Retinal pigment epithelial cell (primary cell): Measurements from ENCODE around the gene ADSS1.

Source experiments
- DNase-seq: peaks from one replicate; pipeline ENCODE4 v3.0.0-alpha.2; 2010; ENCODE audit warnings: low read depth
- H3K4me3 ChIP-seq: 2 replicates; pipeline ENCODE4 v1.5.1; 2011; ENCODE audit warnings: mild to moderate bottlenecking, low read length, control low read depth, moderate library complexity
- CTCF ChIP-seq: conservative IDR thresholded peaks from 2 replicates; pipeline ENCODE4 v1.5.1; 2011; ENCODE audit warnings: low read depth, low read length, control low read depth, inconsistent platforms

The ADSS1 gene

GRCh38 chr14:104739026-104739425, 15.0 kb downstream of the ADSS1 start:
- H3K4me3 ChIP-seq = no peak overlapping the region
- no peak for TF ChIP-seq CTCF
- no peak for DNase-seq

GRCh38 chr14:104739546-104740516, 15.8 kb downstream of the ADSS1 start:
- no peak for DNase-seq
- no peak overlapping the region for H3K4me3 ChIP-seq
- no peak for TF ChIP-seq CTCF

- no peak overlapping the region for H3K4me3 ChIP-seq
- DNase-seq = no peak
- TF ChIP-seq CTCF = no peak
These were observed 17.2 kb downstream of the ADSS1 start for GRCh38 chr14:104741108-104741802.

- H3K4me3 ChIP-seq = no peak overlapping the region
- DNase-seq = no peak
- no peak for TF ChIP-seq CTCF
These were observed 17.8 kb downstream of the ADSS1 start for GRCh38 chr14:104741803-104742251.

GRCh38 chr14:104742586-104743455, 18.8 kb downstream of the ADSS1 start:
- DNase-seq = no peak
- H3K4me3 ChIP-seq = no peak overlapping the region
- TF ChIP-seq CTCF = no peak

- TF ChIP-seq CTCF = no peak
- no peak overlapping the region for H3K4me3 ChIP-seq
- DNase-seq = no peak
These were observed 19.7 kb downstream of the ADSS1 start for GRCh38 chr14:104743461-104744380.
